Keratinocyte (primary cell): ENCODE results near the gene ARHGAP15. TPM values are rescaled to one million over a fixed set of nuclear protein-coding genes. Genes with fewer than 3 reads are reported as not detected.

Experiments used
- DNase-seq: peaks from one replicate; pipeline ENCODE4 v3.0.0-alpha.2; 2011; ENCODE audit warnings: low read depth, missing footprints, low spot score
- FAIRE-seq: peaks from 2 replicates; lab custom pipeline; 2011; peaks lifted over from hg19 to GRCh38; lab: Jason Lieb, UNC
- H2AFZ ChIP-seq: 2 replicates; pipeline ENCODE4 v1.6.0; 2012; ENCODE audit warnings: low read length, control low read depth, inconsistent platforms; ENCODE audit not compliant: control insufficient read depth
- H3K27ac ChIP-seq: 2 replicates; pipeline ENCODE4 v1.5.1; 2011; ENCODE audit warnings: low read length; ENCODE audit not compliant: control insufficient read depth, insufficient read depth
- H3K27me3 ChIP-seq: 3 replicates; pipeline ENCODE4 v1.6.0; 2011; ENCODE audit warnings: low read length; ENCODE audit not compliant: control insufficient read depth, insufficient read depth; ENCODE audit errors: extremely low read depth
- H3K36me3 ChIP-seq, 2 experiments: 2 replicates in 1 of 2; 3 replicates in 1 of 2; pipeline ENCODE4 v1.5.1; 2011; ENCODE audit warnings: low read length in 2 of 2, mild to moderate bottlenecking in 1 of 2; ENCODE audit not compliant: control insufficient read depth in 2 of 2, insufficient read depth in 2 of 2; ENCODE audit errors: extremely low read depth in 1 of 2
- H3K4me1 ChIP-seq: 3 replicates; pipeline ENCODE4 v1.5.1; 2011; ENCODE audit warnings: low read length; ENCODE audit not compliant: control insufficient read depth, insufficient read depth; ENCODE audit errors: extremely low read depth
- H3K4me2 ChIP-seq: 3 replicates; pipeline ENCODE4 v1.6.0; 2011; ENCODE audit warnings: low read depth, low read length; ENCODE audit not compliant: control insufficient read depth, insufficient read depth; ENCODE audit errors: extremely low read depth
- H3K4me3 ChIP-seq, 3 experiments: fragments of 200-600 bp in 1 of 3; sonication (generic) in 1 of 3; 2 replicates in 2 of 3; 3 replicates in 1 of 3; pipeline ENCODE4 v1.5.1; 2011 to 2016; ENCODE audit warnings: low read length in 3 of 3, mild to moderate bottlenecking in 3 of 3, control low read depth in 2 of 3, inconsistent platforms in 1 of 3, low read depth in 1 of 3, mixed read lengths in 1 of 3, mixed run types in 1 of 3, moderate library complexity in 1 of 3; ENCODE audit not compliant: control insufficient read depth in 2 of 3, insufficient read depth in 2 of 3; ENCODE audit errors: extremely low read depth in 1 of 3
- H3K79me2 ChIP-seq: 2 replicates; pipeline ENCODE4 v1.6.0; 2012; ENCODE audit warnings: low read length; ENCODE audit not compliant: control insufficient read depth, insufficient read depth
- H3K9ac ChIP-seq: 3 replicates; pipeline ENCODE4 v1.6.0; 2011; ENCODE audit warnings: low read length; ENCODE audit not compliant: control insufficient read depth, insufficient read depth; ENCODE audit errors: extremely low read depth
- H3K9me1 ChIP-seq: 3 replicates; pipeline ENCODE4 v1.6.0; 2011; ENCODE audit warnings: low read length; ENCODE audit not compliant: control insufficient read depth, insufficient read depth; ENCODE audit errors: extremely low read depth
- H3K9me3 ChIP-seq: 2 replicates; pipeline ENCODE4 v1.5.1; 2012; ENCODE audit warnings: low read depth, low read length; ENCODE audit not compliant: control insufficient read depth
- H4K20me1 ChIP-seq: 3 replicates; pipeline ENCODE4 v1.6.0; 2011; ENCODE audit warnings: low read length; ENCODE audit not compliant: control insufficient read depth, insufficient read depth; ENCODE audit errors: extremely low read depth
- CTCF ChIP-seq, 3 experiments: IDR thresholded peaks in 1 of 3; conservative IDR thresholded peaks in 1 of 3; optimal IDR thresholded peaks in 1 of 3; 2 replicates in 2 of 3; 3 replicates in 1 of 3; pipeline versions ENCODE3 to v1.5.1; 2011; ENCODE audit warnings: low read length in 3 of 3, mild to moderate bottlenecking in 3 of 3, moderate library complexity in 2 of 3, control low read depth in 1 of 3, inconsistent platforms in 1 of 3; ENCODE audit not compliant: insufficient read depth in 2 of 3; ENCODE audit errors: extremely low read depth in 1 of 3
- EZH2 ChIP-seq: IDR thresholded peaks from one replicate; pipeline ENCODE4 v1.6.1; 2012; ENCODE audit warnings: inconsistent platforms, mild to moderate bottlenecking, low read length, moderate library complexity
- dilution Hi-C: fragments of 300-500 bp; cut with MboI; formaldehyde crosslinking; loops from one replicate; pipeline ENCODE4 v1.7.0; 2020; ENCODE audit warnings: low sequenced_read_pairs; ENCODE audit not compliant: extremely low pct_ligation_motif_present
- polyA plus RNA-seq, 5 experiments: library from polyadenylated mRNA; depleted of rRNA in 3 of 5; stranded (reverse) in 3 of 5; stranded (forward) in 1 of 5; unstranded in 1 of 5; fragments of >200 nt; gene quantifications; 1 replicate in 1 of 5; 2 replicates in 3 of 5; 3 replicates in 1 of 5; pipeline versions ENCODE4 v1.2.1 to v1.2.3, GENCODE V29; 2011 to 2012; ENCODE audit warnings: missing spikeins in 2 of 5, low read depth in 1 of 5, low replicate concordance in 1 of 5

Gene ARHGAP15
- polyA plus RNA-seq, 1 donor (not counting 4 experiments of a cell fraction or from before 2014, with no cell fraction given) = not detected

GRCh38 chr2:143313861-143314260, 184.6 kb downstream of the ARHGAP15 start:
- DNase-seq (no peak), FAIRE-seq (no peak)
- Histone ChIP-seq H3K4me1 (no peaks in the 10 kb centered on the region), H4K20me1 (no peaks in the 10 kb centered on the region), H3K4me3 (no peak overlapping the region), H3K9ac (no peak overlapping the region), H3K9me1 (no peaks in the 10 kb centered on the region), H3K4me2 (no peak overlapping the region), H3K36me3 (no peaks in the 10 kb centered on the region), H3K27ac (no peak overlapping the region), H3K79me2 (no peaks in the 10 kb centered on the region), H3K27me3 (no peaks in the 10 kb centered on the region), H2AFZ (no peak overlapping the region), H3K9me3 (no peaks in the 10 kb centered on the region)
- dilution Hi-C loops = no loop called here
- TF ChIP-seq CTCF (optimal IDR thresholded peaks at IDR 0.05 in 1 of 3, IDR thresholded peaks at IDR 0.05 in 1 of 3, conservative IDR thresholded peaks at IDR 0.05 in 1 of 3; ENCODE audit: extremely low read depth in 1 of 3, insufficient read depth in 2 of 3, low read length in 3 of 3) = no peak
- TF ChIP-seq EZH2 = no peak

DNA sequence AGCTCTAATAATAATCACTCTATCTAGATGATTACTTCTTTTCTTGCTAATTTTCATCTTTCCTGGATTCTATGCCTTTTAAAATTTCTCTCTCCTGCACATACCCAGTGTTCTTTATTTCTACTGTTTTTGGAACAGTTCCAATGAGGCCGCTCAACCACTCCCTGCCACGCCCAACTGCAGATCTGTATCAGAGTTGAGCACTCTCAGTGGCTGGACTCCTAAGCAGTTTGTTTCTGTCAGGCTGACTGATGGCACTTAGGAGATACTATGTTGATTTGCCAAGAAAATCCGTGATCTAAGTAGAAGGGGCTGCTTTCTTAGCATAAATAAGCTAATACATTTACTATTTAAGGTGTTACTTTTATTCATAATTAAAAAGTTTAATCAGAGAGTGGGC, 192.8 kb downstream of the ARHGAP15 start:
- TF ChIP-seq EZH2 = no peak
- TF ChIP-seq CTCF (optimal IDR thresholded peaks at IDR 0.05 in 1 of 3, IDR thresholded peaks at IDR 0.05 in 1 of 3, conservative IDR thresholded peaks at IDR 0.05 in 1 of 3; ENCODE audit: extremely low read depth in 1 of 3, insufficient read depth in 2 of 3, low read length in 3 of 3) = no peak
- Histone ChIP-seq H3K4me1 (no peaks in the 10 kb centered on the region), H3K9ac (no peak overlapping the region), H3K9me3 (no peaks in the 10 kb centered on the region), H3K9me1 (no peaks in the 10 kb centered on the region), H3K27me3 (no peaks in the 10 kb centered on the region), H3K4me2 (no peak overlapping the region), H4K20me1 (no peaks in the 10 kb centered on the region), H3K4me3 (no peak overlapping the region), H3K36me3 (no peaks in the 10 kb centered on the region), H3K27ac (no peak overlapping the region), H2AFZ (no peak overlapping the region), H3K79me2 (no peaks in the 10 kb centered on the region)
- dilution Hi-C loops = no loop called here
- DNase-seq (no peak), FAIRE-seq (no peak)
